SK-N-MC (cell line): ENCODE results near the gene TSKS.

ENCODE experiments used
- DNase-seq: peaks from one replicate; pipeline ENCODE4 v3.0.0-alpha.2; 2011; ENCODE audit warnings: low read depth, low spot score
- H3K27ac ChIP-seq: fragments of 200-600 bp; sonication (generic); 2 replicates; pipeline ENCODE4 v1.5.1; 2016; ENCODE audit warnings: mixed run types
- H3K36me3 ChIP-seq: fragments of 200-600 bp; sonication (generic); 2 replicates; pipeline ENCODE4 v1.6.1; 2017; ENCODE audit warnings: antibody characterized with exemption, low read length, mixed read lengths; ENCODE audit not compliant: insufficient read depth
- H3K4me3 ChIP-seq: fragments of 200-600 bp; sonication (generic); 2 replicates; pipeline ENCODE4 v1.5.1; 2016
- H3K9ac ChIP-seq: fragments of 200-600 bp; sonication (generic); 2 replicates; pipeline ENCODE4 v1.8.0; 2017; ENCODE audit warnings: mixed run types, mixed read lengths; ENCODE audit not compliant: insufficient read length
- H3K9me3 ChIP-seq: fragments of 200-600 bp; sonication (generic); 2 replicates; pipeline ENCODE4 v1.6.1; 2017; ENCODE audit warnings: low read depth, mild to moderate bottlenecking, antibody characterized with exemption, low read length, moderate library complexity, mixed read lengths
- EZH2 ChIP-seq: fragments of 200-600 bp; sonication (generic); IDR thresholded peaks from one replicate; pipeline ENCODE4 v1.6.1; 2017; ENCODE audit warnings: antibody characterized with exemption
- FOXP2 ChIP-seq: optimal IDR thresholded peaks from 2 replicates; pipeline ENCODE3; 2011; ENCODE audit warnings: mild to moderate bottlenecking, moderate library complexity; ENCODE audit not compliant: insufficient read depth; ENCODE audit errors: extremely low read length, control extremely low read depth
- POLR2AphosphoS5 ChIP-seq: IDR thresholded peaks from 2 replicates; pipeline ENCODE4 v1.6.1; 2012; ENCODE audit warnings: mild to moderate bottlenecking, low read depth, low read length, borderline replicate concordance

The TSKS gene

DNA sequence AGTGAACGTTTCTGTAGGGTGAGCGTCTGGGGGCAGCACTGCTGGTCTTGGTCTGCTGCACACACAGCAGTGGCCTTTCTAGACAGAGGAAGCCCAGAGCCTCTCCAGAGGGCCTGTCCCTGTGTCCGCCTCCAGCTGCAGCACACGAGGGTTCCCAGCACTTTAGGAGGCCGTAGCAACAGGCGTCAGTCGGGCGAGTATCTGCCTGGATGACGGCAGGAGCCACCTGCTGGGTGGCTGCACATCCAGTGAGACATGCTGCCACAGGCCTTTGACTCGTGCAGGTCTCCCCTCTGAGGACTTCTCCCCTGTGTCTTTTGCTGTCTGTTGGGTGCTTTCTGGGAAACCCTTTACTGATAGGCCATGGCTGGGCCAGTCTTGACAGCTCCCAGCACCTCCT is 25.8 kb upstream of the TSKS start:
- Histone ChIP-seq H3K9me3 (no peaks in the 10 kb centered on the region), H3K9ac (no peak overlapping the region), H3K36me3 (peaks cover 10% of the 10 kb centered on the region; the same call in 1 of the 2 replicates), H3K27ac (no peak overlapping the region), H3K4me3 (no peak overlapping the region)
- TF ChIP-seq EZH2 (no peak), POLR2AphosphoS5 (no peak)
- DNase-seq, result no peak

DNA sequence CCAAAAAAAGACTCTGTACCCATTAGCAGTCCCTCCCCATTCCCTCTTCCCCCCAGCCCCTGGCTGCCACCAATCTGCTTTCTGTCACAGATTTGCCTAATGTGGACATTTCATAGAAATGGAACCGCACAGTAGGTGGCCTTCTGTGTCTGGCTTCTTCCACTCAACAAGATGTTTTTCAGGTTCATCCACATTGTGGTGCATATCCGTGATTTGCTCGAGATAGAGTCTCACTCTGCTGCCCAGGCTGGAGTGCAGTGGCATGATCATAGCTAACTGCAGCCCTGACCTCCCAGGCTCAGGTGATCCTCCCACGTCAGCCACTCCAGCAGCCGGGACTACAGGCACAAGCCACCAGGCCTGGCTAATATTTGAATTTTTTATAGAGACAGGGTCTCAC is 24.6 kb upstream of the TSKS start:
- Histone ChIP-seq H3K4me3 (no peak overlapping the region), H3K9ac (no peak overlapping the region), H3K27ac (no peak overlapping the region), H3K36me3 (peaks cover 11% of the 10 kb centered on the region; the same call in 1 of the 2 replicates), H3K9me3 (no peaks in the 10 kb centered on the region)
- no peak for DNase-seq
- TF ChIP-seq POLR2AphosphoS5 (no peak), FOXP2 (no peak), EZH2 (no peak)

DNA sequence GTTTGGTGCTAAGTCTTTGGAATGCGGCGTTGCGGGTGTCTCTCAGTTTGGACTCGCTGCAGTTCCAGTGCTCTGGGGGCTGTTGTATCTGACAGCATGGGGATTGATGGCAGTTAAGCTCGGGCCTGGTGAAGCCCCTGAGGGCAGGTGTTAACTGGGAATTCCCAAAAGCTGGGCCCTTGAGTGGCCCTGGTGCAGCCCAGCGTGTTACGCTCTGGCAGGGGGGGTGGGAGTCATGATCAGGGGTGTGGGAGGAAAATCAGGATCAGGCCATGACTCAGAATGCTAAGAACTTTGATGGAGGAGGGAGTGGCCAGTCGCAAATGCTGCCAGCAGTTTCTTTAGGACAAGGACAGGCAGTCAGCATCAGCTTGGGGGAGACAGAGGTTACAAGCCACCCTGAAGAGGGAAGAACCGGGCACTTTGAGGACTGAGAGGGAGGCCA is 23.3 kb upstream of the TSKS start:
- Histone ChIP-seq H3K9ac (no peak overlapping the region), H3K9me3 (no peaks in the 10 kb centered on the region), H3K27ac (no peak overlapping the region), H3K36me3 (peaks cover 10% of the 10 kb centered on the region; the same call in 1 of the 2 replicates), H3K4me3 (no peak overlapping the region)
- TF ChIP-seq POLR2AphosphoS5 (no peak), EZH2 (no peak), FOXP2 (no peak)
- DNase-seq, result no peak

DNA sequence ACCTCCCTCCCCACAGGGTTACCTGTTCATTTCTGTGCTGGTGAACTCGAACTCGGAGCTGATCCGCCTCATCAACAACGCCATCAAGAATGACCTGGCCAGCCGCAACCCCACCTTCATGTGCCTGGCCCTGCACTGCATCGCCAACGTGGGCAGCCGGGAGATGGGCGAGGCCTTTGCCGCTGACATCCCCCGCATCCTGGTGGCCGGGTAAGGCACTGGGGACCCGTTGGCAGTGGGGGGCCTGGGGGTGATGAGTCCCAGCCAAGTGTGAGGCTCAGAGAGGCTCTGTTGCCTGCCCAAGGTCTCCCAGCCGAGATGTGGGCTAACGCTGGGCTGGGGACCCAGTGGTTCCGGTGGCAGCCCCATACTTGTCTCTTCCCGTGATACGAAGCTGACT is 19.4 kb upstream of the TSKS start:
- H3K4me3 ChIP-seq, result no peak overlapping the region
- H3K27ac ChIP-seq, result no peak overlapping the region
- no peak for DNase-seq
- no peaks in the 10 kb centered on the region for H3K9me3 ChIP-seq
- H3K36me3 ChIP-seq, result peaks cover 10% of the 10 kb centered on the region; the same call in 1 of the 2 replicates
- TF ChIP-seq FOXP2 (no peak), POLR2AphosphoS5 (no peak), EZH2 (no peak)
- H3K9ac ChIP-seq, result no peak overlapping the region

DNA sequence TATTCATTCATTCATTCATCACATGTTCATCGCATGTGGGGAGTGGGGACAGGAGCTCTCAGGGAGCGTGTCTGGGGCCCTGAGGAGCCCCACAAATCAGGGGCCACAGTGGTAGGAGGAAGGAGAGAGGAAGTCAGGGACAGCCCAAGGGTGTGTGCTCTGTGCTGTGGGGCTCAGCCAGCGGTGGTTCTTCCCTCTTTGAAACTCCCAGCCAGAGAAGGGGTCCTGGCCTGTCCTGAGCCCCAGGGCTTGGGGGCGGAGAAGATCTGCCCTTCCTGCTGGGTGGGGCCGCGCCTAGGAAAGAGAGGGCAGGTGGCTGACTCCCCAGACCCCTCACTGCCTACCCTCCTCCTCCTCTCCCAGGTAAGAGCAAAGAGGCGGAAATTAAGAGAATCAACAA is 18.3 kb upstream of the TSKS start:
- Histone ChIP-seq H3K9me3 (no peaks in the 10 kb centered on the region), H3K4me3 (no peak overlapping the region), H3K9ac (no peak overlapping the region), H3K36me3 (peaks cover 10% of the 10 kb centered on the region; the same call in 1 of the 2 replicates), H3K27ac (no peak overlapping the region)
- no peak for DNase-seq
- TF ChIP-seq FOXP2, result no peak
- TF ChIP-seq POLR2AphosphoS5, result no peak
- no peak for TF ChIP-seq EZH2

DNA sequence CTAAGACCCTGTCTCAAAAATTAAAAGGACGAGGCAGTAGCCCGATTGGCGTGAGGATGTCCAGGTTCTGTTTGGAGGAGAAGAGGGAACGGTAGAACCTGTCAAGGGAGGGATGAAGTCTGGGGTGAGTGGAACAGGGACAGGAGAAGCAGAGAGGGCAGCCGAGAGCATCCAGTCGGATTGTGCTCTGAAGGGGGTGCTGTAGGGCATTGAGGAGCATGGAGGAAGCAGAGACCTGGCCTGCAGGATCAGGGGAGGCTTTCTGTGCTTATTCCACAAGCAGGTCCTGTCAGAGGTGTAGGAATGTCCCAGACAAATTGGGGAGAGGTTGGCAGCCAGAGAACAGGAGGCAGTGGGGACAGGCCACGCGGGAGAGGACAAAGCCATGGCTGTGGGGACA is 17.8 kb upstream of the TSKS start:
- Histone ChIP-seq H3K9me3 (no peaks in the 10 kb centered on the region), H3K27ac (no peak overlapping the region), H3K9ac (no peak overlapping the region), H3K36me3 (peaks cover 10% of the 10 kb centered on the region; the same call in 1 of the 2 replicates), H3K4me3 (no peak overlapping the region)
- no peak for DNase-seq
- no peak for TF ChIP-seq FOXP2
- TF ChIP-seq POLR2AphosphoS5, result no peak
- no peak for TF ChIP-seq EZH2

DNA sequence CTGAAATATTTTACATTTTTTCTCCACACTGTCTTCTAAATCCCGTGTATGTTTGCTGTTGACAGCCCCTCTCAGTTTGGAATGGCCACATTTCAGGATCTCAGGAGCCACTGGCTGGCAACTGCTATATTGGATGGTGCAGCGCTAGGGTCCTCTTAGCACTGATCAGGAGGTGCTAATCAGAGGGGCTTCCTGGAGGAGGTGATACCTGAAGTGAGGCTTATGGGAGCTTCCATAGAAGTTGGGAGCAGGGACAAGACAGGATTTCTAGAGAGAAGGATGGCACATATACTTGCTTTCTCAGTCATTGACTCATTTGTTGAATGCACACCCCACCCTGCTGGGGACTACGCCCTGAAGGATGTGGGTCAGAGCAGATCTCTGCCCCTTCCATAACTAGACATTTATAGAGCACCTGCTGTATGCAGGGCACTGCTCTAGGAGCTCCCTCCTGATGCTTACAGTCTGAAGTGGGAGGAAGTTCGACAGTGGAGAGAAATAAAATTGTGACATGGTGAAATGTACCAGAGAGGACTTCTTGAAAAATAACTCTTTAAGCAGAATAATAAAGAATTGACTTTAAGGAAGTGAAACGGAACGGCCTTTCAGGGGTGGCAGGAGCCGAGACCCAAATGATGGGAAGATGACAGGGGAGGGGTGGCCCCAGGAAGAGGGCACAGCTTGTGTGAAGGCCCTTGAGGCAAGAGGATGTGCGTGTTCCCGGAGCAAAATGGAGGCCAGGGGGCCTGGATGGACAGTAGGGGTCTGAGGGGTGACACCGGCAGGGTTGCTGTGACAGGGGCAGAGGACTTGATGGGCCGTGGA is 16.8 kb upstream of the TSKS start:
- no peak for TF ChIP-seq FOXP2
- no peak for TF ChIP-seq POLR2AphosphoS5
- no peak for TF ChIP-seq EZH2
- Histone ChIP-seq H3K9me3 (no peaks in the 10 kb centered on the region), H3K4me3 (no peak overlapping the region), H3K9ac (no peak overlapping the region), H3K27ac (no peak overlapping the region), H3K36me3 (peaks cover 10% of the 10 kb centered on the region; the same call in 1 of the 2 replicates)
- no peak for DNase-seq

DNA sequence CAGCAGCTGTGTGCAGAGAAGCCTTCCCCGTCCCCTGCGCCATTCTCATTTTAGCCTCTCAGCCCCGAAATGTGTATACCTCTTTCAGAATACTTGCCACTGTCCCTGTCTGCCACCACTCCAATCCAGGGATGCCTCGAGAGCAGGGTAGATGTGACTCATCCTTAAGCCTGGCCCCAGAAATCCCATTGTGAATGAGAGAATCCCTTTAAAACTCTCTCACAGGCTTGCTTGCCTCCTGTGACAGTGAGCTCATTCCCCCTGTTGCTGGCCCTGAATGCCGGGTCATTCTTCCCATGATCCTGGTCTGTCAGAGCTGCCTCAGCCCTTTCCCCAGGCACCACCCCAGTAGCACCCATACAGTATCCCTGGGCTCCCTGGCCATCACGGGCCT is 13.3 kb upstream of the TSKS start:
- Histone ChIP-seq H3K9me3 (no peaks in the 10 kb centered on the region), H3K36me3 (no peaks in the 10 kb centered on the region), H3K9ac (no peak overlapping the region), H3K27ac (no peak overlapping the region), H3K4me3 (no peak overlapping the region)
- TF ChIP-seq EZH2, result no peak
- TF ChIP-seq FOXP2, result no peak
- no peak for TF ChIP-seq POLR2AphosphoS5
- no peak for DNase-seq

DNA sequence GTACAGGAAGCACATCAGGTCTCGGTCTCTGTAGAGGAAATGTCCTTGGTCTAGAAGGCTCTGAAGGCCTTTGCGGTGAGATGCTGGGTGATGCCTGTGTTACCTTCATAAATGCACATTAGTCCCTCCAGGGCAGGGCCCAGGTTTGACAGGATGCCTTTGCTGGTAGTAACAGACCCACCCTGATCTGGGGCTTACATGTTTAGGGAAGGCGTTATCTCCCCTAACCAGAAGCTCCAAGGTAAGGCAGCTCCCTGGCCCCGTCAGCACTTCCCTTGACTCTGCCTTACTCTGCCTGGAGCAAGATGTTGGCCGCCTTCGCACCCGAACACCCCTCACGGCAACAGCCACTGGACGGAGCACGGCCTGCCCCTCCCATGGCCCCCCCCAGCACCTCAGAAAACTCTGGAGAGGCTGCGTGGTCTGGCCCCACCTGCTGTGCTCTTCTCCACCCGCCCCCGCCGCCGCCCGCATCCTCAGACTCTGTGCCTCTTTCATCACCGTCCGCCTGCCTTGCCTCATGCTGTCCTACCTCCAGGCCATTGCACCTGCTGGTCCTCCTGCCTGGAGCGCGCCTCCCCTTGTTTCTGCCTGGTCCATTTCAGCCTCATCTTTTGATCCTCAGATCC is 12.8 kb upstream of the TSKS start:
- H3K9ac ChIP-seq, result no peak overlapping the region
- DNase-seq, result no peak
- H3K27ac ChIP-seq, result no peak overlapping the region
- no peaks in the 10 kb centered on the region for H3K9me3 ChIP-seq
- H3K36me3 ChIP-seq, result no peaks in the 10 kb centered on the region
- TF ChIP-seq FOXP2, result no peak
- TF ChIP-seq POLR2AphosphoS5, result no peak
- no peak for TF ChIP-seq EZH2
- no peak overlapping the region for H3K4me3 ChIP-seq
